H9 (cell line): ENCODE measurements around the gene AKT1. TPM values are rescaled to one million over a fixed set of nuclear protein-coding genes. Genes with fewer than 3 reads are reported as not detected.

ENCODE experiments used
- DNase-seq: peaks from one replicate; pipeline ENCODE4 v3.0.0-alpha.2; 2017
- H2AFZ ChIP-seq: one replicate; pipeline ENCODE4 v1.6.1; 2013; ENCODE audit warnings: mild to moderate bottlenecking, low read length, control low read depth, moderate library complexity
- H2AK5ac ChIP-seq: 2 replicates; pipeline ENCODE4 v1.6.1; 2013; ENCODE audit warnings: low read length, control low read depth, mixed read lengths; ENCODE audit not compliant: insufficient read length
- H2BK120ac ChIP-seq: one replicate; pipeline ENCODE4 v1.6.1; 2013; ENCODE audit warnings: low read depth, mild to moderate bottlenecking, low read length, control low read depth, inconsistent platforms; ENCODE audit not compliant: poor library complexity, severe bottlenecking
- H2BK12ac ChIP-seq: 2 replicates; pipeline ENCODE4 v1.6.1; 2013; ENCODE audit warnings: low read length, control low read depth, mixed read lengths, low read depth; ENCODE audit not compliant: insufficient read length
- H2BK15ac ChIP-seq: 2 replicates; pipeline ENCODE4 v1.6.1; 2013; ENCODE audit warnings: low read depth, low read length, control low read depth
- H2BK20ac ChIP-seq: one replicate; pipeline ENCODE4 v1.6.1; 2013; ENCODE audit warnings: low read depth, mild to moderate bottlenecking, low read length, control low read depth, inconsistent platforms; ENCODE audit not compliant: poor library complexity, severe bottlenecking
- H2BK5ac ChIP-seq: 2 replicates; pipeline ENCODE4 v1.6.1; 2013; ENCODE audit warnings: low read length, control low read depth, mixed read lengths; ENCODE audit not compliant: insufficient read length
- H3K14ac ChIP-seq: 2 replicates; pipeline ENCODE4 v1.6.1; 2013; ENCODE audit warnings: low read length, control low read depth; ENCODE audit not compliant: insufficient read depth
- H3K18ac ChIP-seq: 2 replicates; pipeline ENCODE4 v1.6.1; 2013; ENCODE audit warnings: low read depth, mild to moderate bottlenecking, mixed read lengths, low read length, control low read depth; ENCODE audit not compliant: insufficient read length
- H3K23ac ChIP-seq: 2 replicates; pipeline ENCODE4 v1.6.1; 2013; ENCODE audit warnings: low read length, control low read depth, mixed read lengths, low read depth; ENCODE audit not compliant: insufficient read length
- H3K23me2 ChIP-seq: 2 replicates; pipeline ENCODE4 v1.6.1; 2013; ENCODE audit warnings: low read depth, mild to moderate bottlenecking, mixed read lengths, low read length, control low read depth; ENCODE audit not compliant: insufficient read length, poor library complexity, severe bottlenecking
- H3K27ac ChIP-seq: 2 replicates; pipeline ENCODE4 v1.5.1; 2013; ENCODE audit warnings: low read length, control low read depth, mixed read lengths, low read depth; ENCODE audit not compliant: insufficient read length
- H3K27me3 ChIP-seq: 2 replicates; pipeline ENCODE4 v1.6.1; 2013; ENCODE audit warnings: low read length, control low read depth, inconsistent platforms; ENCODE audit not compliant: insufficient read depth
- H3K4ac ChIP-seq: 2 replicates; pipeline ENCODE4 v1.6.1; 2013; ENCODE audit warnings: low read depth, mild to moderate bottlenecking, control low read depth, inconsistent platforms, low read length, moderate library complexity
- H3K4me1 ChIP-seq: 2 replicates; pipeline ENCODE4 v1.6.1; 2013; ENCODE audit warnings: low read length, control low read depth, inconsistent platforms; ENCODE audit not compliant: insufficient read depth
- H3K4me2 ChIP-seq: 2 replicates; pipeline ENCODE4 v1.6.1; 2013; ENCODE audit warnings: low read length, control low read depth, mixed read lengths; ENCODE audit not compliant: insufficient read length, insufficient read depth
- H3K56ac ChIP-seq: 2 replicates; pipeline ENCODE4 v1.6.1; 2013; ENCODE audit warnings: low read depth, mild to moderate bottlenecking, mixed read lengths, low read length, control low read depth; ENCODE audit not compliant: insufficient read length
- H3K79me1 ChIP-seq: 2 replicates; pipeline ENCODE4 v1.6.1; 2013; ENCODE audit warnings: low read depth, mild to moderate bottlenecking, moderate library complexity, low read length, control low read depth, inconsistent platforms; ENCODE audit not compliant: insufficient read depth, poor library complexity, severe bottlenecking
- H3K79me2 ChIP-seq: 2 replicates; pipeline ENCODE4 v1.6.1; 2013; ENCODE audit warnings: low read length, control low read depth, inconsistent platforms; ENCODE audit not compliant: insufficient read depth
- H3K9ac ChIP-seq: 2 replicates; pipeline ENCODE4 v1.6.1; 2013; ENCODE audit warnings: low read length, control low read depth, mixed read lengths; ENCODE audit not compliant: insufficient read length; ENCODE audit errors: extremely low read depth
- H3K9me3 ChIP-seq: one replicate; pipeline ENCODE4 v1.6.1; 2013; ENCODE audit warnings: low read depth, low read length, inconsistent platforms; ENCODE audit not compliant: control insufficient read depth
- H3T11ph ChIP-seq: one replicate; pipeline ENCODE4 v1.6.1; 2013; ENCODE audit warnings: mild to moderate bottlenecking, low read length, control low read depth, inconsistent platforms
- H4K20me1 ChIP-seq: one replicate; pipeline ENCODE4 v1.6.1; 2013; ENCODE audit not compliant: control insufficient read depth, insufficient read length, insufficient read depth
- H4K5ac ChIP-seq: 2 replicates; pipeline ENCODE4 v1.6.1; 2013; ENCODE audit warnings: low read depth, mild to moderate bottlenecking, mixed read lengths, low read length, control low read depth; ENCODE audit not compliant: insufficient read length
- H4K8ac ChIP-seq: replicated peaks from 2 replicates; pipeline ENCODE4 v1.6.1; 2013; ENCODE audit warnings: low read length, control low read depth, mixed read lengths, low read depth; ENCODE audit not compliant: insufficient read length
- H4K91ac ChIP-seq: 2 replicates; pipeline ENCODE4 v1.6.1; 2013; ENCODE audit warnings: low read depth, mild to moderate bottlenecking, moderate library complexity, mixed read lengths, low read length, control low read depth; ENCODE audit not compliant: insufficient read length
- H3K27ac Mint-ChIP-seq, 3 experiments: 2 replicates in 2 of 3; 3 replicates in 1 of 3; pipeline ENCODE4 v1.8.0; 2020 to 2021; ENCODE audit warnings: mixed read lengths in 3 of 3, mild to moderate bottlenecking in 1 of 3, moderate library complexity in 1 of 3
- H3K27me3 Mint-ChIP-seq: 2 replicates; pipeline ENCODE4 v1.8.0; 2021; ENCODE audit warnings: low read depth, mild to moderate bottlenecking, moderate library complexity, mixed read lengths
- H3K36me3 Mint-ChIP-seq, 3 experiments: 2 replicates in 2 of 3; 3 replicates in 1 of 3; pipeline ENCODE4 v1.8.0; 2020 to 2021; ENCODE audit warnings: low read depth in 3 of 3, mixed read lengths in 3 of 3; ENCODE audit not compliant: insufficient read depth in 1 of 3
- H3K4me1 Mint-ChIP-seq, 2 experiments: 2 replicates each; pipeline ENCODE4 v1.8.0; 2020; ENCODE audit warnings: mixed read lengths in 2 of 2
- H3K4me3 Mint-ChIP-seq, 2 experiments: 2 replicates in 1 of 2; 3 replicates in 1 of 2; pipeline ENCODE4 v1.8.0; 2020 to 2021; ENCODE audit warnings: mild to moderate bottlenecking in 2 of 2, mixed read lengths in 2 of 2, moderate library complexity in 1 of 2
- H3K9me3 Mint-ChIP-seq, 2 experiments: 2 replicates in 1 of 2; 3 replicates in 1 of 2; pipeline ENCODE4 v1.8.0; 2020; ENCODE audit warnings: mild to moderate bottlenecking in 2 of 2, mixed read lengths in 2 of 2, moderate library complexity in 1 of 2
- WGBS: extraction: QIAGEN DNeasy Blood & Tissue Kit; methylation state at CpG from one replicate; pipeline ENCODE4 v1.1.7; 2013; ENCODE audit warnings: missing lambda C conversion rate, low lambda C conversion rate, mixed read lengths; ENCODE audit not compliant: insufficient read length; ENCODE audit errors: extremely low coverage; 5-methylcytosine and 5-hydroxymethylcytosine counted together
- total RNA-seq: library from RNA; stranded (reverse); gene quantifications from 2 replicates; pipeline ENCODE4 v1.2.1, GENCODE V29; 2021
- TF ChIP-seq, protein P1 (sequence below): fragments of 200-600 bp; sonication (generic); conservative IDR thresholded peaks from 3 replicates; pipeline ENCODE4 v1.8.0; 2021; ENCODE audit warnings: antibody characterized with exemption, mild to moderate bottlenecking

The AKT1 gene
- total RNA-seq, 1 experiment from 2014 or later, result 101 TPM

DNA sequence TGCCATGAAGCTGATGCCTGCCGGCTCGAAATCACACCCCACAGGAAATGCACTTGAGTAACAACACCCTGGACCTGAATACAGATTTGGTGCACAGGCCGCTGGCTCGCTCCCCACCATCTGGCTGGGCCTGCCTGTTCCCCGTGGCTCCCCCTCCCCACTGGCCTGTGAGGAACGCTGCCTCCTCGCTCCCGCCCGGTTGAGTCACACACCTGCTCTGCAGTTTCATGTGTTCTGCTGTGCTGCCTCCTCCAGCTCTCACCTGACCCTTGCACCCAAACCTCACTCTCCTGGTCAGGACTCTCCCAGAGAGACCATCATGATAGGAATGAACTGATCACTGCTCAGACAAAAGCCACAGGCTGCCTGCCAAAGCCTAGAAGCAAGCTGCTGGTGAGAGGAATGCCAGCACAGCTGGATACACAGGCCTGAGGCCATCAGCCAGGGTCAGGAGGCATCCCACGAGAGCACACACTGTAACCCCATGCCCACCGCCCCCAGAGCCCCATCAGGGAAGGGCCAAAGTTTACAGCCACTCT is 46.4 kb downstream of the AKT1 start:
- H3K9ac ChIP-seq, result no peak overlapping the region
- H3K23ac ChIP-seq, result no peak overlapping the region
- no peak overlapping the region for H3K14ac ChIP-seq
- H3K23me2 ChIP-seq, result peaks cover 12% of the 10 kb centered on the region
- WGBS, result no CpG with 5 or more reads among the region's 11 CpGs
- DNase-seq, result no peak
- peaks cover 7% of the 10 kb centered on the region; the same call in 1 of the 2 replicates for H3K79me2 ChIP-seq
- no peaks in the 10 kb centered on the region for H4K20me1 ChIP-seq
- no peak overlapping the region for H2BK20ac ChIP-seq
- no peak overlapping the region for H3K4me2 ChIP-seq
- H3K27ac ChIP-seq, result no peak overlapping the region
- H3K4ac ChIP-seq, result no peak overlapping the region
- peaks cover 6% of the 10 kb centered on the region for H3K9me3 ChIP-seq
- TF ChIP-seq, protein P1, sequence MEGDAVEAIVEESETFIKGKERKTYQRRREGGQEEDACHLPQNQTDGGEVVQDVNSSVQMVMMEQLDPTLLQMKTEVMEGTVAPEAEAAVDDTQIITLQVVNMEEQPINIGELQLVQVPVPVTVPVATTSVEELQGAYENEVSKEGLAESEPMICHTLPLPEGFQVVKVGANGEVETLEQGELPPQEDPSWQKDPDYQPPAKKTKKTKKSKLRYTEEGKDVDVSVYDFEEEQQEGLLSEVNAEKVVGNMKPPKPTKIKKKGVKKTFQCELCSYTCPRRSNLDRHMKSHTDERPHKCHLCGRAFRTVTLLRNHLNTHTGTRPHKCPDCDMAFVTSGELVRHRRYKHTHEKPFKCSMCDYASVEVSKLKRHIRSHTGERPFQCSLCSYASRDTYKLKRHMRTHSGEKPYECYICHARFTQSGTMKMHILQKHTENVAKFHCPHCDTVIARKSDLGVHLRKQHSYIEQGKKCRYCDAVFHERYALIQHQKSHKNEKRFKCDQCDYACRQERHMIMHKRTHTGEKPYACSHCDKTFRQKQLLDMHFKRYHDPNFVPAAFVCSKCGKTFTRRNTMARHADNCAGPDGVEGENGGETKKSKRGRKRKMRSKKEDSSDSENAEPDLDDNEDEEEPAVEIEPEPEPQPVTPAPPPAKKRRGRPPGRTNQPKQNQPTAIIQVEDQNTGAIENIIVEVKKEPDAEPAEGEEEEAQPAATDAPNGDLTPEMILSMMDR, result no peak
- no peak overlapping the region for H4K5ac ChIP-seq
- H3K9me3 Mint-ChIP-seq, result peaks cover 13 to 19% of the 10 kb centered on the region in 2 experiments
- no peak overlapping the region for H2AK5ac ChIP-seq
- H3K27ac Mint-ChIP-seq, result peak overlapping the region in 1 of 3 experiments; percentile 59; a peak in 2 of 7 replicates
- peaks cover under 1 to 25% (median 9%) of the 10 kb centered on the region in 3 experiments; a peak in 6 of 7 replicates for H3K36me3 Mint-ChIP-seq
- H3K4me1 ChIP-seq, result no peaks in the 10 kb centered on the region; the same call in 1 of the 2 replicates
- no peak overlapping the region for H2AFZ ChIP-seq
- no peak overlapping the region for H3K18ac ChIP-seq
- H2BK15ac ChIP-seq, result no peak overlapping the region
- no peak overlapping the region for H2BK12ac ChIP-seq
- H3K27me3 Mint-ChIP-seq, result peaks cover 7% of the 10 kb centered on the region
- H3K79me1 ChIP-seq, result no peaks in the 10 kb centered on the region
- no peak overlapping the region for H2BK120ac ChIP-seq
- H3K4me3 Mint-ChIP-seq, result no peak overlapping the region; a peak in 1 of 5 replicates
- no peak overlapping the region for H3T11ph ChIP-seq
- no peak overlapping the region for H3K56ac ChIP-seq
- no peaks in the 10 kb centered on the region for H3K27me3 ChIP-seq
- no peak overlapping the region for H2BK5ac ChIP-seq
- peaks cover 11 to 15% of the 10 kb centered on the region in 2 experiments for H3K4me1 Mint-ChIP-seq
- H4K91ac ChIP-seq, result no peak overlapping the region
- H4K8ac ChIP-seq, result no peak overlapping the region
